ENCODE measurements around the gene CSF2.

CSF2 gene

DNA sequence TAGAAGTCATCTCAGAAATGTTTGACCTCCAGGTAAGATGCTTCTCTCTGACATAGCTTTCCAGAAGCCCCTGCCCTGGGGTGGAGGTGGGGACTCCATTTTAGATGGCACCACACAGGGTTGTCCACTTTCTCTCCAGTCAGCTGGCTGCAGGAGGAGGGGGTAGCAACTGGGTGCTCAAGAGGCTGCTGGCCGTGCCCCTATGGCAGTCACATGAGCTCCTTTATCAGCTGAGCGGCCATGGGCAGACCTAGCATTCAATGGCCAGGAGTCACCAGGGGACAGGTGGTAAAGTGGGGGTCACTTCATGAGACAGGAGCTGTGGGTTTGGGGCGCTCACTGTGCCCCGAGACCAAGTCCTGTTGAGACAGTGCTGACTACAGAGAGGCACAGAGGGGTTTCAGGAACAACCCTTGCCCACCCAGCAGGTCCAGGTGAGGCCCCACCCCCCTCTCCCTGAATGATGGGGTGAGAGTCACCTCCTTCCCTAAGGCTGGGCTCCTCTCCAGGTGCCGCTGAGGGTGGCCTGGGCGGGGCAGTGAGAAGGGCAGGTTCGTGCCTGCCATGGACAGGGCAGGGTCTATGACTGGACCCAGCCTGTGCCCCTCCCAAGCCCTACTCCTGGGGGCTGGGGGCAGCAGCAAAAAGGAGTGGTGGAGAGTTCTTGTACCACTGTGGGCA, 642 bp downstream of the CSF2 start:
- POLR2A ChIA-PET: no interaction called here
- H3K4me3 ChIP-seq (ENCODE audit: low read depth, low read length): no peak overlapping the region
- TF ChIP-seq, protein P1, sequence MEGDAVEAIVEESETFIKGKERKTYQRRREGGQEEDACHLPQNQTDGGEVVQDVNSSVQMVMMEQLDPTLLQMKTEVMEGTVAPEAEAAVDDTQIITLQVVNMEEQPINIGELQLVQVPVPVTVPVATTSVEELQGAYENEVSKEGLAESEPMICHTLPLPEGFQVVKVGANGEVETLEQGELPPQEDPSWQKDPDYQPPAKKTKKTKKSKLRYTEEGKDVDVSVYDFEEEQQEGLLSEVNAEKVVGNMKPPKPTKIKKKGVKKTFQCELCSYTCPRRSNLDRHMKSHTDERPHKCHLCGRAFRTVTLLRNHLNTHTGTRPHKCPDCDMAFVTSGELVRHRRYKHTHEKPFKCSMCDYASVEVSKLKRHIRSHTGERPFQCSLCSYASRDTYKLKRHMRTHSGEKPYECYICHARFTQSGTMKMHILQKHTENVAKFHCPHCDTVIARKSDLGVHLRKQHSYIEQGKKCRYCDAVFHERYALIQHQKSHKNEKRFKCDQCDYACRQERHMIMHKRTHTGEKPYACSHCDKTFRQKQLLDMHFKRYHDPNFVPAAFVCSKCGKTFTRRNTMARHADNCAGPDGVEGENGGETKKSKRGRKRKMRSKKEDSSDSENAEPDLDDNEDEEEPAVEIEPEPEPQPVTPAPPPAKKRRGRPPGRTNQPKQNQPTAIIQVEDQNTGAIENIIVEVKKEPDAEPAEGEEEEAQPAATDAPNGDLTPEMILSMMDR (IDR thresholded peaks at IDR 0.05; ENCODE audit: insufficient read depth, low read length, missing control alignments): no peak
- CTCF ChIA-PET: interaction anchor here (1.3 to 5.7 kb wide), 5 partner anchors 8 to 106 kb away, joined by 4 to 63 read pairs (median 5); no protein-coding TSS in a partner anchor
- no peak for DNase-seq (ENCODE audit: low read depth, low spot score)

DNA sequence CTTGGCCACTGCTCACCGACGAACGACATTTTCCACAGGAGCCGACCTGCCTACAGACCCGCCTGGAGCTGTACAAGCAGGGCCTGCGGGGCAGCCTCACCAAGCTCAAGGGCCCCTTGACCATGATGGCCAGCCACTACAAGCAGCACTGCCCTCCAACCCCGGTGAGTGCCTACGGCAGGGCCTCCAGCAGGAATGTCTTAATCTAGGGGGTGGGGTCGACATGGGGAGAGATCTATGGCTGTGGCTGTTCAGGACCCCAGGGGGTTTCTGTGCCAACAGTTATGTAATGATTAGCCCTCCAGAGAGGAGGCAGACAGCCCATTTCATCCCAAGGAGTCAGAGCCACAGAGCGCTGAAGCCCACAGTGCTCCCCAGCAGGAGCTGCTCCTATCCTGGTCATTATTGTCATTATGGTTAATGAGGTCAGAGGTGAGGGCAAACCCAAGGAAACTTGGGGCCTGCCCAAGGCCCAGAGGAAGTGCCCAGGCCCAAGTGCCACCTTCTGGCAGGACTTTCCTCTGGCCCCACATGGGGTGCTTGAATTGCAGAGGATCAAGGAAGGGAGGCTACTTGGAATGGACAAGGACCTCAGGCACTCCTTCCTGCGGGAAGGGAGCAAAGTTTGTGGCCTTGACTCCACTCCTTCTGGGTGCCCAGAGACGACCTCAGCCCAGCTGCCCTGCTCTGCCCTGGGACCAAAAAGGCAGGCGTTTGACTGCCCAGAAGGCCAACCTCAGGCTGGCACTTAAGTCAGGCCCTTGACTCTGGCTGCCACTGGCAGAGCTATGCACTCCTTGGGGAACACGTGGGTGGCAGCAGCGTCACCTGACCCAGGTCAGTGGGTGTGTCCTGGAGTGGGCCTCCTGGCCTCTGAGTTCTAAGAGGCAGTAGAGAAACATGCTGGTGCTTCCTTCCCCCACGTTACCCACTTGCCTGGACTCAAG, 1.5 kb downstream of the CSF2 start:
- no peak for DNase-seq (ENCODE audit: low read depth, low spot score)
- no peak overlapping the region for H3K4me3 ChIP-seq (ENCODE audit: low read depth, low read length)
- ChIA-PET POLR2A (no interaction called here), CTCF (interaction anchor here (0.9 to 5.7 kb wide), 3 partner anchors 8 to 59 kb away, joined by 4 to 63 read pairs (median 4); no protein-coding TSS in a partner anchor)
- TF ChIP-seq, protein P1 (IDR thresholded peaks at IDR 0.05; ENCODE audit: insufficient read depth, low read length, missing control alignments): no peak

DNA sequence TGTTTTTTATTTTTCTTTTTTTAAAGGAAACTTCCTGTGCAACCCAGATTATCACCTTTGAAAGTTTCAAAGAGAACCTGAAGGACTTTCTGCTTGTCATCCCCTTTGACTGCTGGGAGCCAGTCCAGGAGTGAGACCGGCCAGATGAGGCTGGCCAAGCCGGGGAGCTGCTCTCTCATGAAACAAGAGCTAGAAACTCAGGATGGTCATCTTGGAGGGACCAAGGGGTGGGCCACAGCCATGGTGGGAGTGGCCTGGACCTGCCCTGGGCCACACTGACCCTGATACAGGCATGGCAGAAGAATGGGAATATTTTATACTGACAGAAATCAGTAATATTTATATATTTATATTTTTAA, 2.1 kb downstream of the CSF2 start:
- no peak for DNase-seq (ENCODE audit: low read depth, low spot score)
- ChIA-PET CTCF (interaction anchor here (0.9 to 5.7 kb wide), 2 partner anchors 9 to 12 kb away, joined by 4 to 63 read pairs; no protein-coding TSS in a partner anchor), POLR2A (no interaction called here)
- TF ChIP-seq, protein P1 (IDR thresholded peaks at IDR 0.05; ENCODE audit: insufficient read depth, low read length, missing control alignments): no peak
- H3K4me3 ChIP-seq (ENCODE audit: low read depth, low read length): no peak overlapping the region

DNA sequence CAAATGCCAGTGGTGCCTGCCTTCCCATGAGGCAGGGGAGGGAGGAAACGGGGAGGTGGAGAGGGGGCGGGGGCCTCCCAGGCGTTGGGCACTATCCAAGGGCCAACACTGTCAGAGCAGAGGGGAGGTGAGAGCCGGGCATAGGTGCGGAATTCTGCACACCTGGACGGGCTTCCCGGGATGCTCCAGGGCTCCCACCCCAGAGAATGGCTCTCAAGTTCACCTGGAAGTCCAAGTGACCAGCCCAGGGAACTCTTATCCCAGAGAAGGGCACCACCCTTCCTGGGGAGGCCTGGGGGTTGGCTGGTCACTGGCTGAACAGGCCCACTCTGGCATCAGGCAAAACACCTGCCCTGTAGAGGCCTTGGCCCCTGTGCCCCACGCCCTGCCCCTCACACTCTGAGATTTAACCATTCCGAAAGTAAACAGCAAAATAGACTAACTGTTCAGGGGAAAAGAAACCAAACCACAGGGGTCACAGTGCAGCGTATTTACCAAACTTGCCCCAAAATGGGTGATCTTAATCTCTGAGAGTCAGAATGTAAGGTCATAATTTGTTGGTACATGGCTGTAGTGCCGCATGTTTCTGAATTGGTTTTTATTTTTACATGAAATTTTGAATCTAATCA, 2.7 kb downstream of the CSF2 start:
- CTCF ChIA-PET: interaction anchor here (0.9 to 5.7 kb wide), 3 partner anchors 10 to 13 kb away, joined by 4 to 63 read pairs (median 22); no protein-coding TSS in a partner anchor
- DNase-seq (ENCODE audit: low read depth, low spot score): no peak

DNA sequence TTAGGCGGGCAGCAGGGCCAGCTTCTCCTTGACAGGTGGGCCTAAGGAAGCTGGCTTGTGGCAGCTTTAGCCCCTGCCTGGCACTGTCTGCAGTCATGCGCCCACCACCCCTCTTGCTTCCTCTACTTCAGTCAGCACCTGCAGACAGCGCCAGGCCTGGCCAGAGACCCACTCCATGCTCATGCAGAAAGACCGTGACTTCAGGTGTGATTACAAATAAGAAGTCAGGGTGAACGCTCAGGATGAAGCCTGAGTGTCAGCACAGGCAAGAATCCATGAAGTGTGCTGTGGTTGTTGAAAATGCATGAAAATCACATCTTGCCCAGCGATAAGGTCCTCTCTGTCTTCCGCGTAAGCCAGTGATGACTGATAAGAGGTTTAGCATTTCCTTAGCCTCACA, 3.4 kb downstream of the CSF2 start:
- TF ChIP-seq, protein P1 (IDR thresholded peaks at IDR 0.05; ENCODE audit: insufficient read depth, low read length, missing control alignments): no peak
- ChIA-PET POLR2A (no interaction called here), CTCF (interaction anchor here (1.1 to 2.5 kb wide), 2 partner anchors 7 to 13 kb away, joined by 4 to 22 read pairs; no protein-coding TSS in a partner anchor)
- DNase-seq (ENCODE audit: low read depth, low spot score): no peak
- no peak overlapping the region for H3K4me3 ChIP-seq (ENCODE audit: low read depth, low read length)

More for the DNA sequence above, 2.7 kb downstream of the CSF2 start:
- TF ChIP-seq, protein P1 (IDR thresholded peaks at IDR 0.05; ENCODE audit: insufficient read depth, low read length, missing control alignments): no peak
- POLR2A ChIA-PET: no interaction called here
- H3K4me3 ChIP-seq (ENCODE audit: low read depth, low read length): no peak overlapping the region

Data from AG04449 (cell line).